Smooth muscle cell (in vitro differentiated cells): ENCODE data around the gene ATP5F1B. TPM values are rescaled to one million over a fixed set of nuclear protein-coding genes. Genes with fewer than 3 reads are reported as not detected.

Experiments
- DNase-seq: peaks from one replicate; lab custom pipeline; 2025; ENCODE audit not compliant: unreplicated experiment; lab: John Stamatoyannopoulos, UW
- H2AFZ ChIP-seq: fragments of 200-600 bp; sonication (generic); 2 replicates; pipeline ENCODE4 v1.6.0; 2016; ENCODE audit warnings: antibody characterized with exemption, low read depth, mild to moderate bottlenecking
- H3F3A ChIP-seq: fragments of 200-600 bp; sonication (generic); 2 replicates; pipeline ENCODE4 v1.6.0; 2017; ENCODE audit warnings: antibody characterized with exemption, low read depth
- H3K27ac ChIP-seq: fragments of 200-600 bp; sonication (generic); 2 replicates; pipeline ENCODE4 v1.5.1; 2016; ENCODE audit warnings: low read depth, mild to moderate bottlenecking
- H3K27me3 ChIP-seq: fragments of 200-600 bp; sonication (generic); 2 replicates; pipeline ENCODE4 v1.6.1; 2016; ENCODE audit warnings: low read depth, mild to moderate bottlenecking
- H3K36me3 ChIP-seq: fragments of 200-600 bp; sonication (generic); 2 replicates; pipeline ENCODE4 v1.5.1; 2016; ENCODE audit warnings: low read depth
- H3K4me1 ChIP-seq: fragments of 200-600 bp; sonication (generic); 2 replicates; pipeline ENCODE4 v1.5.1; 2016; ENCODE audit warnings: low read depth
- H3K4me2 ChIP-seq: fragments of 200-600 bp; sonication (generic); 2 replicates; pipeline ENCODE4 v1.6.0; 2016; ENCODE audit warnings: mild to moderate bottlenecking
- H3K4me3 ChIP-seq: fragments of 200-600 bp; sonication (generic); 2 replicates; pipeline ENCODE4 v1.5.1; 2016; ENCODE audit warnings: mild to moderate bottlenecking
- H3K79me2 ChIP-seq: fragments of 200-600 bp; sonication (generic); 2 replicates; pipeline ENCODE4 v1.6.0; 2016; ENCODE audit warnings: low read depth, mild to moderate bottlenecking
- H3K9ac ChIP-seq: fragments of 200-600 bp; sonication (generic); 2 replicates; pipeline ENCODE4 v1.6.0; 2016; ENCODE audit warnings: low read depth
- H3K9me3 ChIP-seq: fragments of 200-600 bp; sonication (generic); replicated peaks from 2 replicates; pipeline ENCODE4 v1.5.1; 2016; ENCODE audit warnings: low read depth
- H4K20me1 ChIP-seq: fragments of 200-600 bp; sonication (generic); 2 replicates; pipeline ENCODE4 v1.6.0; 2016; ENCODE audit warnings: low read depth
- CTCF ChIP-seq: fragments of 200-600 bp; sonication (generic); IDR thresholded peaks from 2 replicates; pipeline ENCODE4 v1.5.1; 2017; ENCODE audit warnings: borderline replicate concordance, mild to moderate bottlenecking, antibody characterized with exemption; ENCODE audit not compliant: insufficient read depth, poor library complexity, severe bottlenecking
- WGBS: methylation state at CpG from one replicate; pipeline ENCODE4 v1.1.7; 2016; ENCODE audit warnings: low lambda C conversion rate; 5-methylcytosine and 5-hydroxymethylcytosine counted together
- polyA plus RNA-seq: library from polyadenylated mRNA; unstranded; fragments of >200 nt; fragmentation: Nextera tagmentation; extraction: Ambion mirVana; gene quantifications from 2 replicates; pipeline ENCODE4 v1.2.1, GENCODE V29; 2016
- total RNA-seq: library from RNA; depleted of rRNA; stranded (reverse); fragments of >200 nt; gene quantifications from 2 replicates; pipeline ENCODE4 v1.2.3, GENCODE V29; 2014

Gene ATP5F1B
- total and polyA plus RNA-seq, 2 experiments from 2014 or later, result 489 to 953 TPM

- Histone ChIP-seq H3K36me3 (peaks cover 27% of the 10 kb centered on the region), H3K4me2 (no peak overlapping the region), H2AFZ (no peak overlapping the region), H3F3A (peaks cover 6% of the 10 kb centered on the region), H3K27ac (no peak overlapping the region), H3K27me3 (no peaks in the 10 kb centered on the region), H3K79me2 (peaks cover 7% of the 10 kb centered on the region), H3K4me1 (no peaks in the 10 kb centered on the region), H3K4me3 (no peak overlapping the region), H3K9me3 (no peaks in the 10 kb centered on the region), H3K9ac (no peak overlapping the region), H4K20me1 (peaks cover 23% of the 10 kb centered on the region)
- DNase-seq, result no peak
- WGBS, result 94% methylated on average over 13 of the region's 13 CpGs
- TF ChIP-seq CTCF, result no peak
Measured at GRCh38 chr12:56661979-56662638, 16.3 kb upstream of the ATP5F1B start.

- no peaks in the 10 kb centered on the region for H3K4me1 ChIP-seq
- H3K27me3 ChIP-seq, result no peaks in the 10 kb centered on the region
- no peak overlapping the region for H3K4me2 ChIP-seq
- no peaks in the 10 kb centered on the region for H3K9me3 ChIP-seq
- peak overlapping the region; percentile 1 for H3K27ac ChIP-seq
- TF ChIP-seq CTCF, result no peak
- H3F3A ChIP-seq, result peaks cover 6% of the 10 kb centered on the region
- no peak overlapping the region for H3K4me3 ChIP-seq
- no peak overlapping the region for H2AFZ ChIP-seq
- H3K36me3 ChIP-seq, result peaks cover 25% of the 10 kb centered on the region
- WGBS, result 89% methylated on average over 7 of the region's 7 CpGs
- peaks cover 17% of the 10 kb centered on the region for H4K20me1 ChIP-seq
- DNase-seq, result no peak
- no peak overlapping the region for H3K9ac ChIP-seq
- H3K79me2 ChIP-seq, result peaks cover 7% of the 10 kb centered on the region
Measured at GRCh38 chr12:56661560-56661959, 15.8 kb upstream of the ATP5F1B start.

GRCh38 chr12:56658921-56659320 is 13.1 kb upstream of the ATP5F1B start:
- Histone ChIP-seq H3K4me3 (no peak overlapping the region), H3K27me3 (no peaks in the 10 kb centered on the region), H3K79me2 (no peaks in the 10 kb centered on the region), H3F3A (no peaks in the 10 kb centered on the region), H3K9ac (no peak overlapping the region), H2AFZ (no peak overlapping the region), H3K36me3 (peaks cover 5% of the 10 kb centered on the region), H3K9me3 (no peaks in the 10 kb centered on the region), H4K20me1 (peaks cover 2% of the 10 kb centered on the region), H3K27ac (no peak overlapping the region), H3K4me2 (no peak overlapping the region), H3K4me1 (no peaks in the 10 kb centered on the region)
- no peak for TF ChIP-seq CTCF
- no peak for DNase-seq
- 83% methylated on average over 1 of the region's 1 CpG for WGBS
